HG02623 (cell line): Measurements from ENCODE around the gene EXOSC7.
"Not testable (repeated sequence)": the region's sequence is repeated elsewhere in the genome, so short reads cannot be mapped to it uniquely, and the experiment has no call there.

Experiments used
- ATAC-seq: cut with Tn5 transposase; IDR thresholded peaks from one replicate; pipeline ENCODE4 v1.9.1; 2021; ENCODE audit warnings: moderate library complexity; ENCODE audit not compliant: unreplicated experiment

Gene EXOSC7

GRCh38 chr3:44961888-44962287, 14.2 kb upstream of the EXOSC7 start:
- ATAC-seq: no peak

- no peak for ATAC-seq
These were observed 13.2 kb upstream of the EXOSC7 start for GRCh38 chr3:44962621-44963393.

GRCh38 chr3:44963571-44964325, 12.3 kb upstream of the EXOSC7 start:
- no peak for ATAC-seq

GRCh38 chr3:44965165-44965564, 10.9 kb upstream of the EXOSC7 start:
- no peak for ATAC-seq

- no peak for ATAC-seq
These were observed 9.2 kb upstream of the EXOSC7 start for GRCh38 chr3:44966795-44967278.

- no peak for ATAC-seq
These were observed 7.6 kb upstream of the EXOSC7 start for GRCh38 chr3:44968447-44968858.

GRCh38 chr3:44969154-44969827, 6.8 kb upstream of the EXOSC7 start:
- ATAC-seq: no peak

GRCh38 chr3:44969828-44970179, 6.2 kb upstream of the EXOSC7 start:
- ATAC-seq: no peak

GRCh38 chr3:44970926-44971490, 5.0 kb upstream of the EXOSC7 start:
- ATAC-seq: no peak

- no peak for ATAC-seq
These were observed 1.6 kb upstream of the EXOSC7 start for GRCh38 chr3:44974416-44974815.

GRCh38 chr3:44981220-44981619, 5.2 kb downstream of the EXOSC7 start:
- ATAC-seq: no peak

- ATAC-seq: no peak
These were observed 5.7 kb downstream of the EXOSC7 start for GRCh38 chr3:44981751-44982150.

GRCh38 chr3:44982817-44983216, 6.8 kb downstream of the EXOSC7 start:
- ATAC-seq: no peak

GRCh38 chr3:44983484-44983941, 7.5 kb downstream of the EXOSC7 start:
- ATAC-seq: no peak

- ATAC-seq: no peak
These were observed 8.3 kb downstream of the EXOSC7 start for GRCh38 chr3:44984335-44984734.

GRCh38 chr3:44986330-44986729, 10.3 kb downstream of the EXOSC7 start:
- not testable (repeated sequence) for ATAC-seq

- ATAC-seq: no peak
These were observed 11.3 kb downstream of the EXOSC7 start for GRCh38 chr3:44987332-44987731.

- no peak for ATAC-seq
These were observed 12.0 kb downstream of the EXOSC7 start for GRCh38 chr3:44988073-44988472.

- ATAC-seq: no peak
These were observed 13.1 kb downstream of the EXOSC7 start for GRCh38 chr3:44989141-44989540.

- no peak for ATAC-seq
These were observed 13.8 kb downstream of the EXOSC7 start for GRCh38 chr3:44989636-44990373.

- no peak for ATAC-seq
These were observed 15.3 kb downstream of the EXOSC7 start for GRCh38 chr3:44991326-44991725.
